Stimulated activated naive CD8-positive, alpha-beta T cell treated with anti-CD3 and anti-CD28 coated beads, Interleukin-15, Interleukin-2, amounts not matched to agents 100 U/mL and 50 U/mL, for 24 hours (primary cell): ENCODE data around the gene MVB12B.
A peak's percentile ranks its signal among the peaks of the same experiment; 100 is the strongest.
"Not testable (repeated sequence)": the region's sequence is repeated elsewhere in the genome, so short reads cannot be mapped to it uniquely, and the experiment has no call there.

Experiments
- ATAC-seq: fragments of 150-1000 bp; cut with Tn5 transposase; one replicate; pipeline ENCODE4 v1.10.0; 2021
- DNase-seq: peaks from one replicate; pipeline ENCODE4 v3.0.0; 2021

Gene MVB12B

GRCh38 chr9:126474206-126474765 is 147.7 kb downstream of the MVB12B start:
- ATAC-seq (no peak), DNase-seq (no peak)

DNA sequence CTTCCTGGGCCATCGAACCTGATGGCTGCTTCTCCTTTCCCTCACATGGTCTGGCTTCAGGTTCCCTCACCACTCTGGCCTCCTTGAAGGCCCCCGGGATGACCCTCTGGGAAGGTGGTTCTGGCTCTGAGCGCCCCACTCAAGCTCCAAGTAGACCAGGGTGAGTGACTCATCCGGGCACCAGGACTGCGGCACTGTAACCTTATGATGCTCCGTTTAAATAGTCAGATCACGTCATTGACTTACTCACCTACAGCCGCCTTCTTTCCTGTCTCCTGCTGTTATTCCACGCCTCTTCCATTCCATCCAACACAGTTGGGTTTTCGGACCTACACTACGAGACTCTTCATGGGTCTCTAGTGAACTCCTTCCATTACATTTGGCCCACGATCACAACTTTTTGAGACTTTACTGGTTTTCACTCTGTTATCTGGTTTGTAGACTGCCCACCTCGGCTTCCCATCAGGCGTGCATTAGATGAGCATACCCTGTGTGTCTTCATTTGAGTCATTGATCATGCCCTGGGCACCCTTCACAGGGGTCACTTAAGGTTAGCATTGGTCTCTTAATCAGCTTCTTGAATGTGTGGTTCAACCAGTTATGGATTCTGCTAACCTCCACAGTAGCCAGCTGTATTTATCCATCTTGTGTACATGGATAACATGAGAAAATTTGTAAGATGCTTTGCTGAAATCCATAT is 148.3 kb downstream of the MVB12B start:
- no peak for ATAC-seq
- DNase-seq, result no peak

DNA sequence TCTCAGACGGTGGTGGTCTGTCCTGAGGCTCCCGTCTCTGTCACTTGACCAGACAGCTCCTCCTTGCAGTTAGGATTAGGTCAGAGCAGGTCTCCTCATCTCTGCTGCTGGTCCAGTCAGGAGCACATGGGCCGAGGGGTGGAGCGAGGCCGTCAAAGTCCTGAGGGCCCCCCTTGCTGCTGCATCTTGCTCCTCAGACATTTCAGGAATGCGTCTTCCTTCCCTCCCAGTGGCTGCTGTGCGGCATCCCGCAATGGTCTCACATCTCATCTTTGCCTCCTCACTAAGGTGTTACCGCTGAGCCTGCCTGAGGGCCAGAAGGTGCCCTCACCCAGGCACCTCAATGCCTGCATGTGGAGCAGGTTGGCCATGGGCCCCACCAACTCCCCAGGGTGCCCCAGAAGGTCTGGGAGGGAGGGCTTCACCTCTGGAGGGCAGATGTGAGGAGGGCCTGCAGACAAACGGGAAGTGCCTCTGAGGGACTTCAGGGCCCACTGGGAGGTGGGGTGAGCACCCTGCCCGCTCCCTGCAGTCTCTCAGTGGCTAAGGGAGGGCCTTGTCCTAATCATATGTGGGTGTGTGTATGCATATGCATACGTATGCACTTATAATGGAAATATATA is 149.4 kb downstream of the MVB12B start:
- DNase-seq, result no peak
- no peak for ATAC-seq

DNA sequence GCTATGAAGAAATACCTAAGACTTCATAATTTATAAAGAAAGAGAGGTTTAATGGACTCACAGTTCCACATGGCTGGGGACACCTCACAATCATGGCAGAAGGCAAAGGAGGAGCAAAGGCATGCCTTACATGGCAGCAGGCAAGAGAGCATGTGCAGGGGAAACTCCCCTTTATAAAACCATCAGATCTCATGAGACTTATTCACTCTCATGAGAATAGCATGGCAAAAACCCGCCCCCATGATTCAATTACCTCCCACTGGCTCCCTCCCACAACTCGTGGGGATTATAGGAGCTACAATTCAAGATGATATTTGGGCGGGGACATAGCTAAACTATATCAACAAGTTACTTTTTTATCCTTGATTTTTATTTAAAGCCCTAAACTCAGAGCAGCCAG is 150.8 kb downstream of the MVB12B start:
- DNase-seq, ATAC-seq: not testable (repeated sequence)

DNA sequence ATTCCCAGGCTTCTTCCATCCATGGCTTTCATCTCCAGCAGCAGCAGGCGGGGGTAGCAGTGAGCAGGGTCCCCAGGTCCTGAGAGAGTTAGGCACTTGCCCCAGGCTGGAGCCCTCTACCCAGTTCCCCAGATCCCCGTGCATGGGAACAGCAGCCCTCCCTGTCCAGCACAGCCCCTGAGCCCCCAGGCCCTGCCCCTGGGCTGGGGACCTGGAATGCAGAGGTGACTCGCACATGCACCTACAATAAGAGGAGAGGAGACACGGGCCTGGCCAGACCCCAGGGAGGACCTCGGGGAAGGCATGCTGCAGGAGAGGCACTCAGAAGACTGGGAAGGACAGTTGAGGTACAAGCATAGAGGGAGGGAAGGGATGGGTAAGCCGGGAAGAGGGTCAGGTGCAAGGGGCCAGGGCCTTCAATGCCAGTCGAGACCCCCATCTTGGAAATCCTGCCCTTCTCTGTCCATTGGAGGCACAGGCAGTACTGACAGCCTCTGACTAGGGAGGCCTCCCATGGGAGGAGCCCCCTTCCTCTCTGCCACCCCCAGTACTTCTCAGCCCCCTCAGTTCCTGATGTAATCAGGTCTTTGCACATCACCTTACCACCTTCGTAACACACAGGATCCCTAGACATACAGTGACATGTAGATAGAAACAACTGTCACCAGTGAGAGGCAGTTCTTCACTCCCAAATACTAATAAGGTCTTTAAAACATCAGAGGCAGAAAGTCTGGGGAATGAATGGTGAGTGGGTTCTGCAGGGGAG is 151.8 kb downstream of the MVB12B start:
- DNase-seq (no peak), ATAC-seq (no peak)

DNA sequence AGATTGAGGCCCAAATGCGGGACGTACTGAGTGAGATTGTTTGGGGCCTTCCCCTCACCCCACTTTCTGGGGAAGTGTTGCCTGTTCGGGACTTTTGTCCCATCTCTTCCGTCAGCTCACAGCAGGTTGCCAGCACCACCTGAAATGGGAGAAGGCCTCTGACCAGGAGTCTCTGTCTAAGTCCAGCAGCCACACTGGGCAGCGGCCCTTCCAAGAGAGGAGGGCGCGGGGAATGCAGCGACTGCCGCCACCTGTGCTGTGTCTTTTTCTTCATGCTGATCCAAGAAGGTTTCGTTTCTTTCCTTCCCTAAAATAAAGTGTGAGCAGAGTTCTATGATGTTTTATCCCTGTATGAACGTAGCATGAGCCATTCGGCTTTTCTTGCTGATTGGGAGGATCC is 152.9 kb downstream of the MVB12B start:
- ATAC-seq (no peak), DNase-seq (no peak)

GRCh38 chr9:126480813-126481212 is 154.2 kb downstream of the MVB12B start:
- DNase-seq, result no peak
- no peak for ATAC-seq

GRCh38 chr9:126481862-126482261 is 155.2 kb downstream of the MVB12B start:
- no peak for DNase-seq
- ATAC-seq, result no peak

DNA sequence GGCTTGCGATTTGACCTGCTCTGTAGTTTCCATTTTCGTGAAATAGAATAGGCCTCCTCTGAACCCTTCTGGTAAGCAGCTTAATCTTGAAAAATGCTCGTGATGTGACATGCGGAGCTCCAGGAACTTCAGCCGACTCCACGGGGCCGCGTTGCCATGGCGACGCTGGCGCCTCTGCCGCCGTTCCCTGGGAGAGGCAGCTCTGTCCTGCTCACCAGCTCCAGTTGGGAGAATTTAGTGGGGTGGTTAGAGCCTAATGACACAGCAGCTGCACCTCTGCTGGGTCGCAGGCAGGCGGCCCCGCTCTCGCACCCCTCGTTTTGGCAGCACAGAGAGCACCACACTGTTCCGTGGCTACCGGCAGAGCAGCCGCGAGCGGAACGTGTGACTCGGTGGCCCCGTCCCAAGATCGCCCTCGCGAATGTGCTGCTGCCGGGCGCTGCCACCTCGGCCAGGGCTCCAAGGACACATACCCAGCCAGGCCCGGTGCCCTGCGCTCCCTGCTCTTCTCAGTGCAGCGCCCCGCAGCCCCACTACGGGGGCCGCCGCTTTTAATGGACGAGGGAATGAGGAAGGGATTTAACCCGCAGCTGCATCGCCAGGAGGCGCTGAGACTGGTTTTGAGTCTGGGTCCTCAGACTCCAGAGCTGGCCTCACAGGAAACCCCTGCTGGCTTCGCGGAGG is 155.9 kb downstream of the MVB12B start:
- ATAC-seq, result no peak
- no peak for DNase-seq

DNA sequence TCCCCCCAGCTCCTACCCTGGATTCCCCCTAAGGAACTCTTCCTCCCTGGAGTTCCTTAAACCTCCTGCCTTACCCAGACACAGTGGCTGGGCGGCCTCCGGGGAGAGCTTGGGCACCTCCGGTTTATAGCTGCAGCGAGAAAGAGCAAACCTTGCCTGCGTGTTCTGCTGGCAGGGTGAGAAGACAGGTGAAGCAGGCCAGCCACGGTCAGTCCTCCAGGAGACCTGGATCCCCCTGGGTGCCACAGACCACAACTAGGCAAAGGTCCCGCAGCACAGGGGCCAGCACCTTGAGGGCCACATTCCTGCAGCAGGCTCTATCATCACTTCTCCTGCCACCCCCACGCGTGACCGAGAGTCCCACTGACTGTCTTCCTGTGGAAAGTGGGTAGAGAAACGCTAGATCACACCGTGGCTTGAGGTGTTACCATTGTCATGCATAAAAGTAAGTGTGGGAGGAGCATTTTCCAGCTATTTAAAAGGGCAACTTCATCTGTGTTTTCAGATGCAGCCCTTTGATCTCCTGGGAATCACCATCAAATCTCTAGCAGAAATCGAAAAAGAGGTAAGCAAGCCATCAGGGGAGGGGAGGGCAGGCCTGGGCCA is 156.9 kb downstream of the MVB12B start:
- DNase-seq, result peak; percentile 32
- ATAC-seq, result peak; percentile 15

- ATAC-seq, result peak; percentile 39
- DNase-seq, result no peak
Observed at GRCh38 chr9:126485662-126486061, 159.0 kb downstream of the MVB12B start.

GRCh38 chr9:126486276-126486675 is 159.6 kb downstream of the MVB12B start:
- ATAC-seq (no peak), DNase-seq (no peak)

DNA sequence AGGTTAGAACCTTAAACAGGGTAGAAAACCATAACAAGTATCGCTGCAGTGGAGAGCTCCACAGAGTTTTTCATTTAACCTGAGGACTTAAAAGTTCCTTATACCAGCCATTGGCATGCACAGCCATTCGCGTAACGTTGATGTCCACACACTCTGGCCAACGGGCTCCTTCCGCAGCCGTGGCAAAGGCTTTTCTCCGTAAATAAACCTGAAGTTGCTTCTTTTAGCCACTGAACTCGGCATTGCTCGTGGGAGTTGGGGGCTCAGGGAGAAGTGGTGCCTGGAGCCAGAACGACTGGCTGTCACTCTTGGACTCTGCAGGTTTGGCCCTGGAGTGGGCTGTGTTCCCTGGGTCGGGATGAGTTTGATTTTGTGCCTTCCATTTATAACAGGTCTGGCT is 161.2 kb downstream of the MVB12B start:
- DNase-seq, result no peak
- no peak for ATAC-seq

DNA sequence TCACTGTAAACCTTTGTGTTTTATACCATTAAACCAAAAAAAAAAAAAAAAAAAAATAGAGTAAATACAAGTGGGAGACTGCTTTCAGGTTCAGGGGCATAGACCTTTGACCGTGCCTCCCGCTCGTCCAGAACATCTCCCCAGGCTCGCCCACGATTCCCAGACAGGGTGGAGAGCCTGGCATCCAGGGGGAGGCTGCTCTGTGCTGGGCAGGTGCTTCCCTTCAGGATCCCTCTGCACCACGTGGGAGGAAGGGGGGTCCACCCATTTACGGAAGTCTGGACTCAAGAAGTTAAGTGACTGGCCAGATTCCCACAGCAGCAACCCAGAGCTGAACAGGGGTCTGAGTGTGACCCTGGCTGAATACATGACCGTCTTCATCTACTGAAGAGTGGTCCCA is 161.7 kb downstream of the MVB12B start:
- ATAC-seq (no peak), DNase-seq (no peak)

GRCh38 chr9:126488881-126489404 is 162.3 kb downstream of the MVB12B start:
- peak; percentile 10 for ATAC-seq
- no peak for DNase-seq

DNA sequence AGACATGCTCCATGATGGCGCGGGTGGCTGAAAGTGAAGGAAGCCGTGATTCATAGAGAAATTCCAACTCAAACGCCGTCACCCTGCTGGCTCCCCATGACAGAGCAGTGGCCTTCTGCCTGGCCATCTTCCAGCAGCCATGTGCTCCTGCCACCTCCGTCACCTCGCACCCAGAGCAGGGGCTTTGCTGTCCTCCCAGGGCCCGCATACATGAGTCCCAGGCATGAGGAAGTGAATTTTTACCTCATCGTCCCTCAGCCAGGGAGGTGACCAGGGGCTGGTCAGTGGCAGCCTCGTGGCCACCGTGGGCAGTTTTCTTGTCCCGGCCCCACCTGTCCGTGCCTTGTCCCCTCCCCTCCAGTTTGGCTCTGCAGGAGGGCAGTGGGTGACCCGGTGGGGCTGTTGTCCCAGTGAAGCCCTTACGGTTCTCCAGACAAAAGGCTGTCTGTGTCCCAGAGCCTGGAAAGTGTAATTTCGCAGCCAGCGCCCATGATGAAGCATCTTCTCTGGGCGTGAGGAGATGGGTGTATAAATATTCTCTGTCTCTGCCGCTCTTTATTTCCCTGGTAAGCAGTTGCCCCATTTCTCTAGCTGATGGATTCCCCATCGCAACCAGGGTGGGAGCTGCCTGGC is 163.1 kb downstream of the MVB12B start:
- DNase-seq (no peak), ATAC-seq (no peak)

GRCh38 chr9:126490214-126490631 is 163.6 kb downstream of the MVB12B start:
- DNase-seq (no peak), ATAC-seq (no peak)

DNA sequence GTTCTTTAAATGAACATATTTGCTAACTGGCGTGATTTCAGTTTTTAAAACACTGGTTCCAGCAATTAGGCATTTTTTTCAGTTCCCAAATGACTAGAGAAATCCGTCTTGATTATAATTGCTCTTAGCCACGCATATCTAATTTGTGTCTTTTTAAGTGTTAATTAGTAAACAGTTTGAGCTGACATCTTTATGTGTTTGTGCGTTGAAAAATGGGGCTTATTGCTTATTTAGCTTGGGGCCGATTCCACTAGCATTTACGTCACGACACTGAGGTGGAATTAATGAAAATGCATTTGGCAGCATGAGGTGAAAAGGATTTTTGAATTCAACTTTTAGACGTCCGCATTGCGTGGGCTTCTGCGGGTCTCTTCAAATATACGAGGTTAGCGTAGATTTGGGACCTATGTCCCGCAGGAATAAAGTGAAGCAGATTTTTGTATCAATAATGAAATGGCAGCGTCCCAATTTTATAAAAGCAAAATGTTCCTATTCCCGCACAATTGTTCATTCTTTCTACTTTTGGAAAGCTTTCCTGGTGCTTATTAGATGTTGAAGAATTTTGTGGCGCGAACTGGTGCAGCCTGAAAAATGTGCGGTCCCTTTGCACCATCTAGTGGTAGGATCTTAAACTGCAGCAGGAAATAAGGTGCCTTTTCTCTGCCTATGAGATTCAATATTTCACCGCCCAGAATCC is 164.4 kb downstream of the MVB12B start:
- ATAC-seq (peak; percentile 40), DNase-seq (peak; percentile 58)

DNA sequence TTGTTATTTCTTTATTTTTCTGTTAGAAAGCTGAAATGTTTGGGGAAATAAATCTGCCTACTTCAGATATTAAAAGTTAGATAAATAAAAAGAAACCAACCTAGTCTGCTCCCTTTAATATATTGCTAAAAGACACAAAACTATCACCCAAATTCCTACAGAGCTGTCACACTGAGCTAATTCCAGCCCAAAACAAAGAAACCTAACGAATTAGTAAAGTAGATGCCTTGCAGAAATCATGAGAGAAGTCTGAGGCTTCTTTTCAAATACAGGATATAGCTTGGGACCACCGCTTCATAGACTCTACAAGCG is 164.9 kb downstream of the MVB12B start:
- ATAC-seq, result no peak

GRCh38 chr9:126491949-126492348 is 165.3 kb downstream of the MVB12B start:
- DNase-seq, result no peak
- ATAC-seq, result no peak

More for the DNA sequence above, 164.9 kb downstream of the MVB12B start:
- DNase-seq, result no peak

DNA sequence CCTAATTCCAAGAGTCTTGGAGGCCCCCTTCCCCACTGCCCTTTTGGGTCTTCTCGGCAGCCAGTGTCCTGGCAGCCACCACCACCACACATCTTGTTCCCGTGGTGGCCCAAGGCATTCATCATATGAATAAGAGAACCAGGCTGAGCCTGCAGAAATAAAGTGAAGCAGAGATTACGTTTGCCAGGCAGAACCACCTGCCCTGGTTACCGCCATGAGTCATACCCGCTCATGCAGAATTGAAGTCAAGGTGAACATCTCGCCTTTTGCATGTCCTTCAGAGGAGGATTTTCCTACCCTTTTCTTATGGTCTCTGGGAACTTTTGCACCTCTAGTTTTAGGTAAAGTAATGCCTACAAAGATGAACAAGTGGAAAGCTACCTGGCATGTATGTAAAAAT is 167.6 kb downstream of the MVB12B start:
- no peak for ATAC-seq
- no peak for DNase-seq
